ENCODE results near the gene MIEF2.
"Not testable (repeated sequence)": the region's sequence is repeated elsewhere in the genome, so short reads cannot be mapped to it uniquely, and the experiment has no call there.

MIEF2 gene

GRCh38 chr17:18291718-18292540, 31.5 kb downstream of the MIEF2 start:
- no peak for DNase-seq (ENCODE audit: low read depth)

GRCh38 chr17:18298061-18298460, 37.6 kb downstream of the MIEF2 start:
- DNase-seq (ENCODE audit: low read depth) = not testable (repeated sequence)

GRCh38 chr17:18300725-18301480, 40.4 kb downstream of the MIEF2 start:
- no peak for DNase-seq (ENCODE audit: low read depth)

GRCh38 chr17:18303206-18303605, 42.7 kb downstream of the MIEF2 start:
- not testable (repeated sequence) for DNase-seq (ENCODE audit: low read depth)

GRCh38 chr17:18309202-18309601, 48.7 kb downstream of the MIEF2 start:
- DNase-seq (ENCODE audit: low read depth) = no peak

- peak; percentile 30 for DNase-seq (ENCODE audit: low read depth)
Observed at GRCh38 chr17:18314059-18314730, 53.7 kb downstream of the MIEF2 start.

GRCh38 chr17:18314731-18315561, 54.5 kb downstream of the MIEF2 start, which contains the start of the genes SMCR8 and TOP3A:
Gene SMCR8 (plus strand): TSS chr17:18315293. CDS start chr17:18315790, 497 bp downstream.
Gene TOP3A (minus strand): TSS chr17:18314994. CDS start chr17:18314778, 216 bp downstream.
- peak; percentile 99 for DNase-seq (ENCODE audit: low read depth)

GRCh38 chr17:18315562-18315922, 55.1 kb downstream of the MIEF2 start:
- peak; percentile 35 for DNase-seq (ENCODE audit: low read depth)

- no peak for DNase-seq (ENCODE audit: low read depth)
Observed at GRCh38 chr17:18315961-18316360, 55.5 kb downstream of the MIEF2 start.
